Fibroblast of lung (primary cell): ENCODE results near the gene PCDH9. TPM values are rescaled to one million over a fixed set of nuclear protein-coding genes. Genes with fewer than 3 reads are reported as not detected.

ENCODE experiments used
- DNase-seq, 2 donors: peaks; one replicate each; pipeline versions ENCODE4 v3.0.0 to v3.0.0-alpha.2; 2010; ENCODE audit warnings: low read depth in 2 of 2
- H2AFZ ChIP-seq: 2 replicates; pipeline ENCODE4 v1.5.1; 2012; ENCODE audit warnings: low read length, control low read depth, inconsistent platforms
- H3K27ac ChIP-seq: 2 replicates; pipeline ENCODE4 v1.5.1; 2011; ENCODE audit warnings: low read length, control low read depth; ENCODE audit not compliant: insufficient read depth
- H3K27me3 ChIP-seq: 2 replicates; pipeline ENCODE4 v1.5.1; 2011; ENCODE audit warnings: mild to moderate bottlenecking, low read length; ENCODE audit not compliant: control insufficient read depth, insufficient read depth
- H3K36me3 ChIP-seq: 2 replicates; pipeline ENCODE4 v1.5.1; 2011; ENCODE audit warnings: low read length; ENCODE audit not compliant: control insufficient read depth, insufficient read depth
- H3K4me1 ChIP-seq: 2 replicates; pipeline ENCODE4 v1.5.1; 2011; ENCODE audit warnings: low read length; ENCODE audit not compliant: control insufficient read depth, insufficient read depth; ENCODE audit errors: extremely low read depth
- H3K4me2 ChIP-seq: 2 replicates; pipeline ENCODE4 v1.5.1; 2011; ENCODE audit warnings: low read length, control low read depth; ENCODE audit not compliant: insufficient read depth; ENCODE audit errors: extremely low read depth
- H3K4me3 ChIP-seq, 4 experiments: fragments of 200-600 bp in 1 of 4; sonication (generic) in 1 of 4; replicated peaks in 1 of 4; 2 replicates each; pipeline ENCODE4 v1.5.1; 2011 to 2016; ENCODE audit warnings: low read length in 4 of 4, low read depth in 3 of 4, mild to moderate bottlenecking in 3 of 4, control low read depth in 2 of 4, inconsistent platforms in 1 of 4, mixed read lengths in 1 of 4; ENCODE audit not compliant: insufficient read depth in 1 of 4; ENCODE audit errors: control extremely low read depth in 1 of 4
- H3K79me2 ChIP-seq: 2 replicates; pipeline ENCODE4 v1.5.1; 2012; ENCODE audit warnings: mild to moderate bottlenecking, low read length, inconsistent platforms; ENCODE audit not compliant: control insufficient read depth, insufficient read depth
- H3K9ac ChIP-seq: 2 replicates; pipeline ENCODE4 v1.5.1; 2011; ENCODE audit warnings: mild to moderate bottlenecking, low read length, control low read depth; ENCODE audit not compliant: insufficient read depth
- H3K9me3 ChIP-seq: 2 replicates; pipeline ENCODE4 v1.5.1; 2012; ENCODE audit warnings: low read depth, low read length; ENCODE audit not compliant: control insufficient read depth, insufficient read depth
- H4K20me1 ChIP-seq: 2 replicates; pipeline ENCODE4 v1.5.1; 2011; ENCODE audit warnings: low read length; ENCODE audit not compliant: control insufficient read depth, insufficient read depth; ENCODE audit errors: extremely low read depth
- CTCF ChIP-seq, 2 donors: IDR thresholded peaks in 1 of 2; conservative IDR thresholded peaks in 1 of 2; 1 replicate in 1 of 2; 2 replicates in 1 of 2; pipeline ENCODE4 v1.5.1; 2011 to 2012; ENCODE audit warnings: low read length in 2 of 2, control low read depth in 1 of 2, inconsistent platforms in 1 of 2, low read depth in 1 of 2, mild to moderate bottlenecking in 1 of 2
- EZH2 ChIP-seq: IDR thresholded peaks from 2 replicates; pipeline ENCODE4 v1.5.1; 2012; ENCODE audit warnings: low read length, control low read depth, mild to moderate bottlenecking; ENCODE audit errors: missing control alignments
- polyA plus RNA-seq, 2 donors: library from polyadenylated mRNA; depleted of rRNA in 1 of 2; stranded (reverse) in 1 of 2; unstranded in 1 of 2; fragments of >200 nt; gene quantifications; 2 replicates each; pipeline ENCODE4 v1.2.1, GENCODE V29; 2011 to 2012; ENCODE audit warnings: missing spikeins in 1 of 2
- total RNA-seq: library from RNA; depleted of rRNA; stranded (reverse); fragments of >200 nt; gene quantifications from 2 replicates; pipeline ENCODE4 v1.2.1, GENCODE V29; 2014

PCDH9 gene
- total and polyA plus RNA-seq, 2 donors (not counting 1 experiment from before 2014, with no cell fraction given) = 0.50 to 0.67 TPM

GRCh38 chr13:67086260-67086659, 143.9 kb downstream of the PCDH9 start:
- H3K79me2 ChIP-seq = no peaks in the 10 kb centered on the region
- no peak overlapping the region for H3K9ac ChIP-seq
- no peak overlapping the region for H2AFZ ChIP-seq

GRCh38 chr13:67084066-67084465, 146.1 kb downstream of the PCDH9 start:
- Histone ChIP-seq H3K9me3 (no peaks in the 10 kb centered on the region), H4K20me1 (no peaks in the 10 kb centered on the region), H2AFZ (no peak overlapping the region), H3K27ac (no peak overlapping the region), H3K79me2 (no peaks in the 10 kb centered on the region), H3K9ac (no peak overlapping the region), H3K36me3 (no peaks in the 10 kb centered on the region), H3K4me1 (no peaks in the 10 kb centered on the region), H3K4me2 (no peak overlapping the region), H3K27me3 (no peaks in the 10 kb centered on the region), H3K4me3 (no peak overlapping the region)
- DNase-seq = no peak
- no peak for TF ChIP-seq CTCF (conservative IDR thresholded peaks at IDR 0.05 in 1 of 2, IDR thresholded peaks at IDR 0.05 in 1 of 2; ENCODE audit: low read depth in 1 of 2, low read length in 2 of 2)
- TF ChIP-seq EZH2 = no peak

More at GRCh38 chr13:67086260-67086659, 143.9 kb downstream of the PCDH9 start:
- Histone ChIP-seq H3K4me3 (no peak overlapping the region), H4K20me1 (no peaks in the 10 kb centered on the region), H3K4me2 (no peak overlapping the region), H3K27ac (no peak overlapping the region), H3K9me3 (no peaks in the 10 kb centered on the region), H3K36me3 (no peaks in the 10 kb centered on the region), H3K27me3 (no peaks in the 10 kb centered on the region), H3K4me1 (no peaks in the 10 kb centered on the region)
- TF ChIP-seq EZH2 = no peak
- peak in 1 of 2 donors; percentile 47 for DNase-seq

GRCh38 chr13:67083519-67083918, 146.6 kb downstream of the PCDH9 start:
- Histone ChIP-seq H2AFZ (no peak overlapping the region), H3K9ac (no peak overlapping the region), H3K4me2 (no peak overlapping the region), H3K9me3 (no peaks in the 10 kb centered on the region), H3K4me3 (no peak overlapping the region), H3K36me3 (no peaks in the 10 kb centered on the region), H3K27ac (no peak overlapping the region), H3K4me1 (no peaks in the 10 kb centered on the region), H3K27me3 (no peaks in the 10 kb centered on the region), H4K20me1 (no peaks in the 10 kb centered on the region), H3K79me2 (no peaks in the 10 kb centered on the region)
- no peak for DNase-seq
- TF ChIP-seq CTCF (conservative IDR thresholded peaks at IDR 0.05 in 1 of 2, IDR thresholded peaks at IDR 0.05 in 1 of 2; ENCODE audit: low read depth in 1 of 2, low read length in 2 of 2) = no peak
- no peak for TF ChIP-seq EZH2
